NCI-H2227 treated with DMSO at 0.1 percent for 48 hours (cell line): ENCODE measurements around the gene CTDSPL.

Source experiments
- DNase-seq: peaks from one replicate; lab custom pipeline; 2025; lab: John Stamatoyannopoulos, UW

CTDSPL gene

DNA sequence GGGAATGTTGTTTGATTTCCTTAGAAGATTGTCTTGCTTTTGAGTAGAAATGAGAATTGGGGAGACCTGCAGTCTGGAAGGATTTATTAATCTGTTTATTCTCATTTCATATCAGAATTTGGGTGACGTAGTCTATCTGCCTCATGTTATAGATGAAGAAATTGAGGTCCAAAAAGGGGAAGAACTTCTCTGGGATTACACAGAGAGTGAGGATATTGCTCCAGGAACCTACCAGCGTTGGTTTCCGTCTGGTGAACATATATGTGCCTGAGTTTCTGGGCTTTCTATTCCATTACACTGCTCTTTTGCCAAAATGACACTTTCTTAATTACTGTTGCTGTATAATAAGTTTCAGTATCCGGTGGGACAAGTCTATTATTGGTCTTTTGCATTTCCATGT is 51.8 kb downstream of the CTDSPL start:
- DNase-seq = no peak

- no peak for DNase-seq
These were observed 55.0 kb downstream of the CTDSPL start for GRCh38 chr3:37916685-37917084.

DNA sequence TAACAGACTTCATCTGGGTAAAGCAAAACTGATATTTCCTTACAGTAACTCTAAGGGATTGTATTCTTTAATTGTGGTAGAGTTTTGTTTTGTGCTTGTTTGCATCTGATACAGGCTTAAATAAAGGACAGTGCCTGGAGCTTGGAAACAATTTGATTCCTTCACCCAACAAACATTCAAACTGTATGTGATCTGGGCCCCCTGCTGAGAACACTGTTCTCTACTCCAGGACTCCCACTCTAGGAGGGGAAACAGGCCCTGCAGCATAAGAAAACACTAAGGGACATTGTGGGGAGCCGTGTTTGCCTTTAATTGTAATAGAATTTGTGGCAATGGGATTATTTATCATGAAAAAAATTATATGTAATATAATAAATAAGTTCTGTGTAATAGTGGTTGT is 56.9 kb downstream of the CTDSPL start:
- no peak for DNase-seq

- DNase-seq = no peak
These were observed 58.5 kb downstream of the CTDSPL start for GRCh38 chr3:37920156-37920699.

DNA sequence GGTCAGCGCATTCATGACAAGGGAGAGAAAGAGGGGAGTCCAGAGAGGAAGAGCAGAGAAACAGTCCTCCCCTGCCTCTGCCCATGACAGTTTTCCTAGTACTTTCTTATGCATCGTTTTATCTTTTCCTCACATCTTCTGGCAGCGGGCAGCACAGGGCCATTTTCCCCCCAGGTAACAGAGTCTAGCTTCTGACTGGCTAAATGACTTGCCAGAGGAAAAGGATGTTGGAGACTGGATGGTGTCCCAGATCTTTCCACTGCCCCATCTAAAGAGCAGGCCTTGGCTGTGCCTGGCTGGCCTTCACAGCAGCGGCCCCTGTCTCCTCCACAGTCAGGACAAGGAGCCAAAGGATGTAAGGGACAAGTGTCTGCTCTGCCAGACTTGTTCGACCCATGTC is 59.3 kb downstream of the CTDSPL start:
- no peak for DNase-seq

GRCh38 chr3:37922721-37923568 is 61.3 kb downstream of the CTDSPL start:
- no peak for DNase-seq

DNA sequence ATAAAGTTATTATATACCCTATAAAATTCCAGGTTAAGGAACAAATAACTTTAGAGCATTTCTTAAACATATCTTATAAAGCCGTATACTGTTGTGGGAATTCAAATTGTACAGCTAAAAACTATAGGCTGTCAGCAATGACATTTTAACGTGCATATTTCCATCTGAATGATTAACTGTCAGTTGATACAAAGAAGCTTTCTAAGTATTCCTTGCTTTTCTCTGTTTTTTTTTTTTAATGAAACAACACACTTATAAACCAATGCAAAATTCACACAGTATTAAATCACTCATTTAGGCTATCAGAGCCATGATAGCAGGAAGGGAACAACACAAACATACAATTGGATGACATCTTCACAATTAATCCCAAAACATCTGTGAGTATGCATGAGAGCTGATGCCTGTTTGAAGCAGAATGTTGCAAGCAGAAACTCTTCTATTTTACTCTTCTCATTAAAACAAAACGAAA is 61.9 kb downstream of the CTDSPL start:
- no peak for DNase-seq

- DNase-seq = no peak
These were observed 62.8 kb downstream of the CTDSPL start for GRCh38 chr3:37924453-37924852.

DNA sequence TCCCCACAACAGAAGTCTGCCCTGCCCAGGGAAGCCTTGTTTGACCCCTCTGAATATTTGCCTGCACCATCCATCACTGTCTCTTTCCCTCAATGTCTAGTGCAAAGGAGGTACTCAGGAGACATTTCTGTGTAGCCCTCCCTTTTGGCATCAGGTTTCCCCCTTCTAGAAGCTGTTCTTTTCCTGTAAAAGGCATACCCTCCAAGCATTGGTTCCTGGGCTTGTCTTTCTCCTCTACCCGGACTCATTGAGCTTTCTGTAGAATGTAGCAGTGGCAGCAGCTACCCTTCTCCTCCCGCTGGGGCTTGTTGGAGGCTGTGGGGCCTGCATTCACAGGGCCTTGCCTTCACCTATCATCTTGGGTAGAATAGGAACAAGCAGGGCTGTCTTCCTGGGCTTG is 63.5 kb downstream of the CTDSPL start:
- no peak for DNase-seq

DNA sequence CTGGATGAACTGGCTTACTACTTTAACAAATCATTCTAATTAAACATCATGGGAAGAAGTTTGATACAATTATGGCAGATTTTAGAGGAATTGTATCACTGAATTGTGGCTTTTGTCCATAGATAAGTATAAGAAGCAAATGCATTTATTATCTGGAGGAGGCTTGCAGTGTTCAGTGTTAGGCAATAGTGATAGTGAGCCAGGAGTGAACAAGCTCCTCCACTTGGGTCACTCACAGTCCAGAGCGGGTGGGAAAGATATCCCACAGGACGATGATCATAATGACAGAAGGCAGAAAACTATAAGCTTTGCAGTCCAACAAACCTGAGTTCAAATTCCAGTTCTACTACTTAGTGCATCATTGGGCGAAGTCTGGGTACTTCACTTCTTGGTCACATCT is 64.9 kb downstream of the CTDSPL start:
- DNase-seq = no peak

- DNase-seq = no peak
These were observed 68.8 kb downstream of the CTDSPL start for GRCh38 chr3:37930495-37930894.

GRCh38 chr3:37932505-37932904 is 70.8 kb downstream of the CTDSPL start:
- DNase-seq = no peak

DNA sequence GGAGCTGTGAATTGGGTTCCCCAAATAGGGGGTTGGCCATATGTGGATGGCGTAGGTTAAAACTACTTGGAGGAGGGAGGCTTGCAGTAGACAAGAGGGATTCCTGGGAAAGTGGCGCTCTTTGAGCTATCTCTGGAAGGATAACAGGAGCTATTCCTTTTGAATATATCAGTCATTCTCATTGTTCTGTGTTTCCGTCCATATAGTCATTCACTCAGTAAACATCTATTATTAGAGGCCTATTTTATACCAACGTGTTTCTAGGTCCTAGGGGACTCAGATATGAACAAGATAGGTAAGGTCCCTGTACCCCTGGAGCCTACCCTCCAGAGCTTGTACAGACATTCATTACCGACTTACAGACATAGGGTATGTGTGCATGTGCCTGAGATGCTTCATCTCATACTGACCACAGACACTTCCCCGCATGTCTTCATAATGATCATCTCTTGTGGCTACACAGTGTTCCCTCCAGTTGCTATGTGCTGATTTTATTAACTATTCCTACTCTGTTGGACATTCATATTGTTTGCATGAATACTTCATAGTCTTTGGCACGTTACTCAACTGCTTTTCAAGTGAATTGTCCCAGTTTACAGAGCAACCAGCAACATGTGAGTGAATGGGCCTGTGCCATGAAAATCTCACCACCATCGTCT is 73.1 kb downstream of the CTDSPL start:
- no peak for DNase-seq

DNA sequence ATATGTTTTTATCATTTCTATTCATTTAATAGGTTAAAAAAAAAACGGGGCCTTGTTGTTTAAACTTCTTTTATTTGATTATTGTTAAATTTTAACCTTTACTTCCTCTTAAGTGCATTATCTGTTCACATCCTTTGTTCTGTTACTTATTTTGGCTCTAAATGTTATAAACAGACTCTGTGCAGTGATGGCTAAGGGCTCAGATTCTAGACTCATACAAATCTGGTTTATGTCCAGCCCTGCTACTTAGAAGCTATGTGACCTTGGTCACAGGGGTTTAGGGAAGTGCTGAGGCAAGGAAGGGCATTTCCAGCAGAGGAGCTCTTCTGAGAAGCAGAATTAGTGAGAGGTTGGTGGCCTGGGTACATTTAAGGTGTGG is 73.6 kb downstream of the CTDSPL start:
- no peak for DNase-seq

DNA sequence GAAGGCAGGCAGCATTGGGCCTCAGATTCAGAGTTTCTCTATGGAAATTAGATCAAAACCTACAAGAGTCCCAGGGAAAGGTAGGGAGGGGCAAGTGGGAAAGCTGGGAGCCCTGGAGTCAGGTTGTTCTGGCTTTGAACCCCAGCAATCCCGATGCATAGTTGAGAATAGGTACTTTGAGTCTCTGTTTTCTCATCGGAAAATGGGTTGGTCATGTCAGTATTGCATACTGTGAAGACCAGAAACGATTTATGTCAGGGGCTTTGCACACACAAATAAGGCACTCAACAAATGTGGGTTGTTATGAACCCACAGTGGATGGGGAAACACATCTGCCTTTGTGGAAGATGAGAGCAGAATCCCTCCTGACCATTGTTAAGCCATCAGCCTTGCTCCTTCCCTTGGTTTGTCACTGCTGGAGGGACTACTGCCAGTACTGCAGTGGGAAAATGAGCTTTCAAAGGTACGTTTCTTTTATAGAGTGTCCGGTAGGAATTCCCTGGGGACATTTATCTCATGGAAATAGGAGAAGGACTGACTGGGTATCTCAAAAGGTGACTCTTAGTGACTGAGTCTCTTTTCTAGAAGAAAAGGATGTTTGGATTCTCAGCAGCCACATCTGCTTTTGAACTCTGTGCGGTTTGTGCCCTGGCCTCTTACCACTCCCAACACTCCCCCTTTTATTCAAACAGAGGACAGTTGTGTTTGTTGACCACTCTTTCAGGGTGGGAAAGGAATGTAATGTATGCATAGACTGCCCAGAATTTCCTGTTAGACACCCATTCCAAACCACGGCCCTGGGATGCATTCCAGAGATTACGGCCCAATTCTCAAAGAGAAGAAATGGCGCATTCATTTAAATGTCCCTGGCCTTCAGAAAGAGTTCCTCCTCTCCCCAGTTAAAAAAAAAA is 74.3 kb downstream of the CTDSPL start:
- DNase-seq = no peak

DNA sequence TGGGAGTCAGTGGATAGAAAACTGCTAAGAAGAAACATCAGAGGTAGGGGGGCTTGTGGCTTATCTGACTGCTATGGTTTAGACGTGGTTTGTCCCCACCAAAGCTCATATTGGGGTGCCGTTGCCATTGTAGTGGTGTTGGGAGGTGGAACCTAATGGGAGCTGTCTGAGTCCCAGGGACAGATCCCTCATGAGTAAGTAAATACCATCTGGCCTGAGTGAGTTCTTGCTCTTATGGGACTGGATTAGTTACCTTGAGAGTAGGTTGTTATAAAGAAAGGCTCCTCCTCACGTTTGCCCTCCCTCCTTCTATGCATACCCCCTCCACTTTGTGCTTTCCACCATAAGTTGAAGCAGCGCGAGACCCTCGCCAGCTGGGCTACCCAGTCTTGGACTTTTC is 75.5 kb downstream of the CTDSPL start:
- no peak for DNase-seq

DNA sequence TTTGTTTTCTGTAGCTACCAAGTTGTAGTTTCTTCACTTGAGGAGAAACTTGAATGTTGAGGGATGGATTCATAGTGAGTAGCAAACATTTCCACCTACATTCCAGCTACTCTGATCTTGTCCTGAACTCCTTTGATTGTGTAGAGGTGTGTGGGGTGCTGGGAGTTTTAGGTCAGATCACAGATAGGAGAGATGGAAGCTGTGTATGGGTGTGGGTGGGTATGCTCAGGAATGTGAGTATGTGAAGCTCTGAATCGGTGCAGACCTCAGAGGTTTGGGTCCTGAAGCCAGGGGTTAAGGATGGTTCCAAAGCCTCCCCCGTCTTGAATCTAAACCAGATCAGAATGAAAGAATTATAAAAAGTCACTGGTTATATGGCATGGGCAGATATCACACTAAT is 76.3 kb downstream of the CTDSPL start:
- no peak for DNase-seq

DNA sequence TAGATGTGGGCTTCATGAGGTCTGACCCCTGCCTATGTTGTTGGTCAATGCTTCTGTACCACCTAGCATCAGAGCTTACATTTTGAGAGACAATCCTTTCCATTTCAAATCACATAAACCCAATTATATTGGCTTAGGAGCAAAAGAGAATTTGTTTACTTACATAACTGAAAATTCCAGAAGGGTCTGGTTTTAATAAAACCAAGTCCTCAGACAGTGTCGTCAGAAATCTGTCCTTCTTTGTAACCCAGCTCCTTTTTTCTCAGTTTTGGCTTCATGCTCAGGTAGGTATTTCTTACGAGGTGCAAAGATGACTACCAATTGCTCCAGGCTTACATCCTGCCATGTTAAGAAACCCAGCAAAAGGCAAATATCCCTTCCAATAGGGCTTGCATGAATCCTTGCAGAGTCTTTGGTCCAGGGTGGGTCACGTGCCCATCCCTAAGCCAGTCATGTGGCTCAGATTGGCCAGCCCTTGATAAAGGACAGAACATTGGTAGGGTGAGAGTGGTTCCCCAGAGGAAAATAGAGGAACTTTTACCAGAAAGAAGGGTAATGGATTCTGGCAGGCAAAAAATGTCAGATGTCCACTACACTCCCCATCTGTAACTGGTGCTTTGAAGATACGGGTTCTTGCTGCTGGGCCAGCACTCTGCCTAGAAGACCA is 78.7 kb downstream of the CTDSPL start:
- no peak for DNase-seq

- DNase-seq = no peak
These were observed 80.2 kb downstream of the CTDSPL start for GRCh38 chr3:37941608-37942508.

DNA sequence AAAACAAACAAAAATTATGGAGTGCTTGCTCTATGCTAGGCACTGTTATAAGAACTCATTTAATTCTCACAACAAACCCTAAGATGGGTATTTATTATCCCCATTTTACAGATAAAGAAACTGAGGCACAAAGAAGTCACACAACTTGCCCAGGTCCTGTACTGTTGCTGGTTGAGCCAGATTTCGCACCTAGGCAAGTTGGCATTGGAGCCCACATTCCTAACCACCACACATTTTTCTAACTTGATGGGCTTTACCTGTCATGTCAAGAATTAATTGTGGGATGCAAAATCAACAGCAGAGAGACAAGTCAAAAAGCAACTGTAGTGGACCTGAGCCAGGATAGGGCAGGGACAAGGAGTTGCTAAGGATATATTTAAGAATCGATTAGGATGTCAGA is 81.0 kb downstream of the CTDSPL start:
- no peak for DNase-seq

DNA sequence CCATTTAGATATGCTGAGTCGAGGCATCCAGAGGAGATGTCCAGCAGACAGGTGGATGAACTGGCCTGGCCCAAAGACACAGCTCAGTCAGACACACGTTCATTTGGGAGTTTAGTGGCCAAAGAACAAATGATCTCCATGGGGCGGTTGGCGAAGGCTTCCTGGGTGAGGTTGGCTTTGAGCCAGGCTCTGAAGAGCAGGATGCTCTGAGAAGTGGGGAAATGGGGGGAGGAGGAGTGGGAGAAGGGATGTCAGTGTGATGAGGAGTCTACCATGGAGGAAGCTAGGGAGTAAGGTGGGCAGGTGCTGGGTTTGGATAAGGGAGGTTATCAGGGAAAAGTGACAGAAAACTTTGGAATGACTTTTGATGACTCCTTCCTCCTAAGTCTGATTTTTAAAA is 81.4 kb downstream of the CTDSPL start:
- DNase-seq = no peak
